ENCODE measurements around the gene MEGF8.
"Not testable (repeated sequence)": the region's sequence is repeated elsewhere in the genome, so short reads cannot be mapped to it uniquely, and the experiment has no call there.

GRCh38 chr19:42331333-42331732 is 5.9 kb downstream of the MEGF8 start:
- TF ChIP-seq EZH2 (IDR thresholded peaks at IDR 0.05; ENCODE audit: borderline replicate concordance, low read depth, low read length, severe bottlenecking); CTCF (IDR thresholded peaks at IDR 0.05; ENCODE audit: extremely low read depth in 1 of 2, insufficient read depth in 1 of 2, low read depth in 1 of 2, low read length in 2 of 2); MAX (IDR thresholded peaks at IDR 0.05; ENCODE audit: insufficient read depth, insufficient read length); POLR2A (IDR thresholded peaks at IDR 0.05; ENCODE audit: low read depth, low read length); FOS (IDR thresholded peaks at IDR 0.05; ENCODE audit: borderline replicate concordance, insufficient read depth, low read length): not testable (repeated sequence)

All from endothelial cell of umbilical vein (primary cell).